GM12878 (cell line): ENCODE results near the gene AKR1C3. TPM values are rescaled to one million over a fixed set of nuclear protein-coding genes. Genes with fewer than 3 reads are reported as not detected.
"Not testable (repeated sequence)": the region's sequence is repeated elsewhere in the genome, so short reads cannot be mapped to it uniquely, and the experiment has no call there.

ENCODE experiments used
- ATAC-seq: fragments of 200-7000 bp; cut with Tn5 transposase; 3 replicates; pipeline ENCODE4 v1.9.1; 2020; ENCODE audit warnings: mild to moderate bottlenecking, moderate library complexity
- BruUV-seq: library from RNA; stranded (reverse); fragments of 400-500 nt; replicated peaks from 2 replicates; lab custom pipeline; 2021; lab: Mats Ljungman, UMichigan
- CTCF ChIA-PET: fragments of 300-600 bp; sonication (Branson Sonifier 250); formaldehyde crosslinking; extraction: SDS; loops from one replicate; lab custom pipeline; 2021; ENCODE audit warnings: inconsistent platforms; lab: Yijun Ruan, JAX
- POLR2A ChIA-PET: fragments of 350-600 bp; formaldehyde crosslinking; extraction: SDS; loops from one replicate; lab custom pipeline; 2021; ENCODE audit warnings: inconsistent platforms; lab: Charles Lee
- RAD21 ChIA-PET: fragments of 300-600 bp; sonication (Branson Sonifier 250); formaldehyde crosslinking; loops from one replicate; lab custom pipeline; 2023; ENCODE audit warnings: antibody characterized with exemption; ENCODE audit not compliant: unreplicated experiment; lab: Charles Lee
- SMC1A ChIA-PET: fragments of 300-600 bp; sonication (Branson Sonifier 250); formaldehyde crosslinking; loops from one replicate; lab custom pipeline; 2023; ENCODE audit not compliant: unreplicated experiment, uncharacterized antibody; lab: Charles Lee
- DNase-seq: peaks from one replicate; pipeline ENCODE4 v3.0.0-alpha.2; 2011; ENCODE audit warnings: low read depth, low spot score
- FAIRE-seq: peaks from 3 replicates; lab custom pipeline; 2011; peaks lifted over from hg19 to GRCh38; lab: Jason Lieb, UNC
- H2AFZ ChIP-seq: 2 replicates; pipeline ENCODE4 v1.6.0; 2011; ENCODE audit warnings: low read depth, low read length, control low read depth; ENCODE audit not compliant: control insufficient read depth
- H3K27ac ChIP-seq: 2 replicates; pipeline ENCODE4 v1.5.1; 2011; ENCODE audit warnings: control low read depth; ENCODE audit not compliant: control insufficient read depth, insufficient read depth
- H3K27me3 ChIP-seq, 2 experiments: replicated peaks in 1 of 2; 2 replicates each; pipeline versions ENCODE4 v1.6.0 to v1.6.1; 2011; ENCODE audit warnings: low read length in 1 of 2; ENCODE audit not compliant: control insufficient read depth in 2 of 2, insufficient read depth in 2 of 2
- H3K36me3 ChIP-seq, 2 experiments: 2 replicates each; pipeline ENCODE4 v1.5.1; 2011; ENCODE audit warnings: low read length in 1 of 2; ENCODE audit not compliant: control insufficient read depth in 2 of 2, insufficient read depth in 2 of 2
- H3K4me1 ChIP-seq: 2 replicates; pipeline ENCODE4 v1.6.1; 2011; ENCODE audit warnings: mild to moderate bottlenecking, low read length, moderate library complexity, mixed read lengths; ENCODE audit not compliant: control insufficient read depth, insufficient read depth
- H3K4me2 ChIP-seq: 2 replicates; pipeline ENCODE4 v1.6.0; 2011; ENCODE audit warnings: control low read depth; ENCODE audit not compliant: control insufficient read depth, insufficient read depth
- H3K4me3 ChIP-seq: fragments of 200-600 bp; sonication (generic); 2 replicates; pipeline ENCODE4 v1.5.1; 2016
- H3K79me2 ChIP-seq: 2 replicates; pipeline ENCODE4 v1.6.0; 2011; ENCODE audit warnings: low read length; ENCODE audit not compliant: control insufficient read depth, insufficient read depth
- H3K9ac ChIP-seq: 2 replicates; pipeline ENCODE4 v1.8.0; 2011; ENCODE audit warnings: low read length, control low read depth, mixed read lengths; ENCODE audit not compliant: control insufficient read depth, insufficient read depth
- H3K9me3 ChIP-seq: replicated peaks from 3 replicates; pipeline ENCODE4 v1.5.1; 2011; ENCODE audit warnings: mild to moderate bottlenecking, low read length; ENCODE audit not compliant: control insufficient read depth, insufficient read depth
- H4K20me1 ChIP-seq: 2 replicates; pipeline ENCODE4 v1.6.0; 2011; ENCODE audit not compliant: control insufficient read depth, insufficient read depth
- CHD1 ChIP-seq: IDR thresholded peaks from 2 replicates; pipeline ENCODE4 v1.6.1; 2012; ENCODE audit warnings: low read depth, low read length, improper control_type of control experiment
- EZH2 ChIP-seq: IDR thresholded peaks from 2 replicates; pipeline ENCODE4 v1.6.1; 2012; ENCODE audit warnings: low read depth, mild to moderate bottlenecking, control low read depth, inconsistent platforms, low read length, borderline replicate concordance; ENCODE audit not compliant: control insufficient read depth
- KDM1A ChIP-seq: fragments of 200-600 bp; sonication (generic); IDR thresholded peaks from 2 replicates; pipeline ENCODE4 v1.6.1; 2016; ENCODE audit warnings: borderline replicate concordance
- LARP7 ChIP-seq: fragments of 450-650 bp; IDR thresholded peaks from 2 replicates; pipeline ENCODE4 v1.6.1; 2017; ENCODE audit warnings: mild to moderate bottlenecking
- NR2C1 ChIP-seq: fragments of 450-650 bp; IDR thresholded peaks from 2 replicates; pipeline ENCODE4 v1.6.1; 2017; ENCODE audit warnings: antibody characterized with exemption, mild to moderate bottlenecking, moderate library complexity
- SIN3A ChIP-seq: IDR thresholded peaks from 2 replicates; pipeline ENCODE4 v1.6.1; 2012; ENCODE audit warnings: low read depth, low read length, improper control_type of control experiment
- SP1 ChIP-seq: IDR thresholded peaks from one replicate; pipeline ENCODE4 v1.6.1; 2011; ENCODE audit warnings: low read depth, low read length
- STAT1 ChIP-seq: fragments of 450-650 bp; conservative IDR thresholded peaks from 2 replicates; pipeline ENCODE4 v1.6.1; 2014; ENCODE audit warnings: antibody characterized with exemption, mild to moderate bottlenecking
- SUZ12 ChIP-seq: fragments of 200-600 bp; sonication (generic); IDR thresholded peaks from one replicate; pipeline ENCODE4 v1.6.1; 2018; ENCODE audit warnings: antibody characterized with exemption, mild to moderate bottlenecking; ENCODE audit not compliant: unreplicated experiment
- TARDBP ChIP-seq: IDR thresholded peaks from 2 replicates; pipeline ENCODE4 v1.6.1; 2016; ENCODE audit warnings: borderline replicate concordance
- ZBED1 ChIP-seq: IDR thresholded peaks from 2 replicates; pipeline ENCODE4 v1.6.1; 2016; ENCODE audit warnings: borderline replicate concordance
- ZZZ3 ChIP-seq: IDR thresholded peaks from 2 replicates; pipeline ENCODE4 v1.6.1; 2011; ENCODE audit warnings: low read depth; ENCODE audit not compliant: control insufficient read depth, insufficient read length
- WGBS: methylation state at CpG from one replicate; pipeline ENCODE4 v1.1.6; 2016; ENCODE audit warnings: low lambda C conversion rate; ENCODE audit not compliant: insufficient replicate concordance, insufficient coverage; ENCODE audit errors: missing lambda C conversion rate; 5-methylcytosine and 5-hydroxymethylcytosine counted together
- in situ Hi-C: fragments of 300-500 bp; cut with MboI; formaldehyde crosslinking; loops from 9 replicates; pipeline ENCODE4 v1.14.3; 2018; ENCODE audit warnings: mixed read lengths
- intact Hi-C: fragments of 100-400 bp; cut with micrococcal nuclease; formaldehyde crosslinking; loops from one replicate; pipeline ENCODE4 v1.14.2; 2022; ENCODE audit not compliant: unreplicated experiment
- polyA plus RNA-seq, 11 experiments: library from polyadenylated mRNA; depleted of rRNA in 4 of 11; unstranded in 6 of 11; stranded (reverse) in 5 of 11; fragments of >200 nt; fragmentation: Nextera tagmentation in 4 of 11; fragmentation: Illumina TruSeq in 1 of 11; extraction: Ambion mirVana in 4 of 11; extraction: Trizol in 1 of 11; gene quantifications; 1 replicate in 1 of 11; 2 replicates in 10 of 11; pipeline versions ENCODE4 v1.2.1 to v1.2.3, GENCODE V29; 2011 to 2016; ENCODE audit warnings: inconsistent platforms in 2 of 11, missing spikeins in 2 of 11, low read depth in 1 of 11
- total RNA-seq, 4 experiments: library from RNA; depleted of rRNA in 3 of 4; stranded (reverse); fragments of >200 nt in 3 of 4; fragmentation: Illumina TruSeq in 1 of 4; extraction: Trizol in 1 of 4; gene quantifications; 2 replicates each; pipeline versions ENCODE4 v1.2.1 to v1.2.3, GENCODE V29; 2013 to 2021
- TF ChIP-seq, protein P1 (sequence below): fragments of 450-650 bp; conservative IDR thresholded peaks from 2 replicates; pipeline ENCODE4 v1.6.1; 2017; ENCODE audit warnings: mild to moderate bottlenecking, moderate library complexity
- TF ChIP-seq, protein P2 (sequence below): fragments of 450-650 bp; formaldehyde crosslinking; IDR thresholded peaks from 2 replicates; pipeline ENCODE4 v1.4.0; 2022; ENCODE audit warnings: mild to moderate bottlenecking, moderate library complexity

AKR1C3 gene
- total and polyA plus RNA-seq, 10 of the 15 experiments (the other 5 are each of a cell fraction or from before 2014, with no cell fraction given), result 0.26 to 0.35 TPM; not detected in 8

DNA sequence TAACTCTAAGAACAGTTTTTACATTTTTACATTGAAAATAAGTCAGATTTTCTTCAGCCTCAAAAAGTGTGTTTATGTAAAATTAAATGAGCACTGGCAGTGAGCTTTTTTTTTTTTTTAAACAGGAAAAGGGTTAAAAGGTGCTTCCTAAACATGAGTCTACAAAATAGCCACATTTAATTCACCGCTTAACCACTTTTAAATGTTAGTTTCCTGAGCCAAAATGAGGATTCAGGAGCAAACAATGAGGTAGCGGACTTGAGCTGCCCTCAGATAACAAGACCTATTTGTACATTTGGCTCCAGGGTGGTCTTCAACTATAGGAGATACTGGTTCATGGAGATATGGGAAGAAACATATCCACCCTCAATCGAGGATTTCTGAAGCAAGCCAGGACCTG is 22.8 kb downstream of the AKR1C3 start:
- intact Hi-C loops, result no loop called here
- no peaks in the 10 kb centered on the region for H4K20me1 ChIP-seq
- RAD21 ChIA-PET, result no interaction called here
- no peaks in the 10 kb centered on the region for H3K27me3 ChIP-seq
- no peak overlapping the region for H3K4me2 ChIP-seq
- no peak overlapping the region for H3K27ac ChIP-seq
- POLR2A ChIA-PET, result no interaction called here
- FAIRE-seq, result no peak
- no peaks in the 10 kb centered on the region for H3K36me3 ChIP-seq
- no peaks in the 10 kb centered on the region for H3K9me3 ChIP-seq
- no peaks in the 10 kb centered on the region for H3K79me2 ChIP-seq
- TF ChIP-seq KDM1A, result no peak
- TF ChIP-seq, protein P1, sequence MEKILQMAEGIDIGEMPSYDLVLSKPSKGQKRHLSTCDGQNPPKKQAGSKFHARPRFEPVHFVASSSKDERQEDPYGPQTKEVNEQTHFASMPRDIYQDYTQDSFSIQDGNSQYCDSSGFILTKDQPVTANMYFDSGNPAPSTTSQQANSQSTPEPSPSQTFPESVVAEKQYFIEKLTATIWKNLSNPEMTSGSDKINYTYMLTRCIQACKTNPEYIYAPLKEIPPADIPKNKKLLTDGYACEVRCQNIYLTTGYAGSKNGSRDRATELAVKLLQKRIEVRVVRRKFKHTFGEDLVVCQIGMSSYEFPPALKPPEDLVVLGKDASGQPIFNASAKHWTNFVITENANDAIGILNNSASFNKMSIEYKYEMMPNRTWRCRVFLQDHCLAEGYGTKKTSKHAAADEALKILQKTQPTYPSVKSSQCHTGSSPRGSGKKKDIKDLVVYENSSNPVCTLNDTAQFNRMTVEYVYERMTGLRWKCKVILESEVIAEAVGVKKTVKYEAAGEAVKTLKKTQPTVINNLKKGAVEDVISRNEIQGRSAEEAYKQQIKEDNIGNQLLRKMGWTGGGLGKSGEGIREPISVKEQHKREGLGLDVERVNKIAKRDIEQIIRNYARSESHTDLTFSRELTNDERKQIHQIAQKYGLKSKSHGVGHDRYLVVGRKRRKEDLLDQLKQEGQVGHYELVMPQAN, result no peak
- TF ChIP-seq LARP7, result no peak
- TF ChIP-seq CHD1, result no peak
- TF ChIP-seq TARDBP, result no peak
- TF ChIP-seq, protein P2, sequence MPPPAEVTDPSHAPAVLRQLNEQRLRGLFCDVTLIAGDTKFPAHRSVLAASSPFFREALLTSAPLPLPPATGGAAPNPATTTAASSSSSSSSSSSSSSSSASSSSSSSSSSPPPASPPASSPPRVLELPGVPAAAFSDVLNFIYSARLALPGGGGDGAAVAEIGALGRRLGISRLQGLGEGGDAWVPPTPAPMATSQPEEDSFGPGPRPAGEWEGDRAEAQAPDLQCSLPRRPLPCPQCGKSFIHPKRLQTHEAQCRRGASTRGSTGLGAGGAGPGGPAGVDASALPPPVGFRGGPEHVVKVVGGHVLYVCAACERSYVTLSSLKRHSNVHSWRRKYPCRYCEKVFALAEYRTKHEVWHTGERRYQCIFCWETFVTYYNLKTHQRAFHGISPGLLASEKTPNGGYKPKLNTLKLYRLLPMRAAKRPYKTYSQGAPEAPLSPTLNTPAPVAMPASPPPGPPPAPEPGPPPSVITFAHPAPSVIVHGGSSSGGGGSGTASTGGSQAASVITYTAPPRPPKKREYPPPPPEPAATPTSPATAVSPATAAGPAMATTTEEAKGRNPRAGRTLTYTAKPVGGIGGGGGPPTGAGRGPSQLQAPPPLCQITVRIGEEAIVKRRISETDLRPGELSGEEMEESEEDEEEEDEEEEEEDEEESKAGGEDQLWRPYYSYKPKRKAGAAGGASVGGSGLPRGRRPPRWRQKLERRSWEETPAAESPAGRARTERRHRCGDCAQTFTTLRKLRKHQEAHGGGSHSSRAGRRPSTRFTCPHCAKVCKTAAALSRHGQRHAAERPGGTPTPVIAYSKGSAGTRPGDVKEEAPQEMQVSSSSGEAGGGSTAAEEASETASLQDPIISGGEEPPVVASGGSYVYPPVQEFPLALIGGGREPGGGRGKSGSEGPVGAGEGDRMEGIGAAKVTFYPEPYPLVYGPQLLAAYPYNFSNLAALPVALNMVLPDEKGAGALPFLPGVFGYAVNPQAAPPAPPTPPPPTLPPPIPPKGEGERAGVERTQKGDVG (CRISPR knock-in tag), result no peak
- no peak for TF ChIP-seq SIN3A
- TF ChIP-seq SP1, result no peak
- no peak for TF ChIP-seq NR2C1
- TF ChIP-seq ZBED1, result no peak
- TF ChIP-seq STAT1, result no peak
- TF ChIP-seq SUZ12, result no peak
- TF ChIP-seq EZH2, result no peak
- TF ChIP-seq ZZZ3, result no peak
- TF ChIP-seq, all 136 proteins: peak for 0
- no TSS peak for BruUV-seq
- Histone ChIP-seq H3K4me1 (no peaks in the 10 kb centered on the region), H3K4me3 (no peak overlapping the region), H3K9ac (no peak overlapping the region), H2AFZ (no peak overlapping the region)
- DNase-seq, result no peak
- no peak for ATAC-seq
- in situ Hi-C loops, result no loop called here
- ChIA-PET CTCF (no interaction called here), SMC1A (no interaction called here)
- 0% methylated on average over 3 of the region's 3 CpGs for WGBS

DNA sequence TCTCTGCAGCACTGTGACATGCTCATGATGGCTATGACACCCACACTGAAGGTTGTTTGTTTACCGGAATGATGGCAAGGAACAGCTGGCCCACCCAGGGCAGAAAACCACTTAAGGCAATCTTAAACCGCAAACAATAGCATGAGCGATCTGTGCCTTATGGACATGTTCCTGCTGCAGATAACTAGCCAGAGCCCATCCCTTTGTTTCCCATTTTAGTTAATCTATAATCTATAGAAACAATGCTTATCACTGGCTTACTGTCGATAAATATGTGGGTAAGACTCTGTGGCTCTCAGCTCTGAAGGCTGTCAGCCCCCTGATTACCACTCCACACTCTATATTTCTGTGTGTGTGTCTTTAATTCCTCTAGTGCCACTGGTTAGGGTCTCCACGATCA is 25.8 kb downstream of the AKR1C3 start:
- ATAC-seq, H3K27ac ChIP-seq, CTCF ChIA-PET, H3K4me2 ChIP-seq, H3K9ac ChIP-seq, RAD21 ChIA-PET, H4K20me1 ChIP-seq, SMC1A ChIA-PET, H3K36me3 ChIP-seq, BruUV-seq, H3K79me2 ChIP-seq, in situ Hi-C loops, H2AFZ ChIP-seq, H3K4me3 ChIP-seq, H3K4me1 ChIP-seq, H3K9me3 ChIP-seq, POLR2A ChIA-PET, intact Hi-C loops, H3K27me3 ChIP-seq, FAIRE-seq, DNase-seq: not testable (repeated sequence)
- WGBS, result 41% methylated on average over 5 of the region's 5 CpGs
